GM21619 (cell line): ENCODE measurements around the gene MLLT10.

Experiments used
- ATAC-seq: cut with Tn5 transposase; IDR thresholded peaks from one replicate; pipeline ENCODE4 v1.9.1; 2021; ENCODE audit not compliant: unreplicated experiment

Gene MLLT10

GRCh38 chr10:21727452-21728168, 193.6 kb downstream of the MLLT10 start:
- ATAC-seq = no peak

- ATAC-seq = no peak
Observed at GRCh38 chr10:21728618-21729017, 194.6 kb downstream of the MLLT10 start.

DNA sequence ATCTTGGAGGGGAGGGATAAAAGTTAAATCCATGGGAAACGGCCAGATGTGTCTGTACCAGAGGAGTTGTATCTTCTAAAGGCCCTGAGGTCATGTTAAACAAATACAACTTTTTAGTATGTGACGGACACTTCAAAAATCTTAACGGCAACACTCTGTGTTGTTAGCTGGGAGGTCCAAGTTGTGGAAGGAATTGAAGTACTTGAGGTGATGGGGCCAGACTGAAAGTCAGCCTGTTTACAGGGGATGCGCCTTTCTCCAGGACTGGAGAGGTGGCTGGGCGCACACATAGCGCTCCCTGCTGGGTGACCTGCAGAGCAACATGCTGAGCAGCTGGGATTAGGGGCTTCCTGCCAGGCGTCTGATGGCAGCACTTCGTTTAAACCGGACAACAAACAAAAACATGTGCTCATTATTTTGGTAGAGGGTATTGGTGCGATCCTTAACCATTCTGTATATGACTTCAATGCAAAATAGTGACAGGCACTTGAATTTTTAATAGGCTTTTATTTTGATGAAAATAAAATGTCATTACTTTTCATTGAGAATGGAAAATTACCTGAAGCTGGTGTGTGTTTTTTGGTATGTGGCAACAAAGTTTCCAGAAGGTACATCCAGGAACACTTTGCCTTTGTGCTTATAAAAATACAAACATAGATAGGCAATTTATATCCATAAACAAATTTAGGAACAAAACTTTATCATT, 198.2 kb downstream of the MLLT10 start:
- peak; percentile 91 for ATAC-seq

DNA sequence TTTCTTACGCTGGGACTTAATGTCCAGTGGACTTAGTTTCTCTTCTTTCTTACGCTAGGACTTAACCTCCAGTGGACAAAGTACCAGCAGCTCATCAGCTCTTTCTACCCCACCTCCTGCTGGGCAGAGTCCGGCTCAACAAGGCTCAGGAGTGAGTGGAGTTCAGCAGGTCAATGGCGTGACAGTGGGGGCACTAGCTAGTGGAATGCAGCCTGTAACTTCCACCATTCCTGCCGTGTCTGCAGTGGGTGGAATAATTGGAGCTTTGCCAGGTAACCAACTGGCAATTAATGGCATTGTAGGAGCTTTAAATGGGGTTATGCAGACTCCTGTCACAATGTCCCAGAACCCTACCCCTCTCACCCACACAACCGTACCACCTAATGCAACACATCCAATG, 199.7 kb downstream of the MLLT10 start:
- no peak for ATAC-seq

- no peak for ATAC-seq
Observed at GRCh38 chr10:21737106-21737505, 203.1 kb downstream of the MLLT10 start.

DNA sequence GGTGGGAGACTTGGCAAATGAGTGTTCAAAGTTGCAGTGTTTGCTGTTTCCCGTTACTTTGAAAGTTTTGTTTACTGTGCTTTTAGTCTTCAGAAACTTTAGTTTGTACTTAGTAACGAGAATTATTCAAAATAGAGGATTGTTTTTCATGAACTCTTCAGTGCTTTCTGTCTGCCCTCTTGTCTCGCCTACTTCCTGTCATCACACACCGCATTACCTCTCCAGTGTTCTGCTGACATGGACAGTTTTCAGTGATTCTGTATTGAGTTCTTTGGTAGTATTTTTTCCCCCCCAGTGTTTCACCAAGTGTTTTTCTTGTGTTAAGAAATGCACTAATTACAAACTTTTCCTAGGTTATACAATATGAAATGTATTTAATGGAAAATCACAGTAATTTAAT, 207.0 kb downstream of the MLLT10 start:
- ATAC-seq = no peak

DNA sequence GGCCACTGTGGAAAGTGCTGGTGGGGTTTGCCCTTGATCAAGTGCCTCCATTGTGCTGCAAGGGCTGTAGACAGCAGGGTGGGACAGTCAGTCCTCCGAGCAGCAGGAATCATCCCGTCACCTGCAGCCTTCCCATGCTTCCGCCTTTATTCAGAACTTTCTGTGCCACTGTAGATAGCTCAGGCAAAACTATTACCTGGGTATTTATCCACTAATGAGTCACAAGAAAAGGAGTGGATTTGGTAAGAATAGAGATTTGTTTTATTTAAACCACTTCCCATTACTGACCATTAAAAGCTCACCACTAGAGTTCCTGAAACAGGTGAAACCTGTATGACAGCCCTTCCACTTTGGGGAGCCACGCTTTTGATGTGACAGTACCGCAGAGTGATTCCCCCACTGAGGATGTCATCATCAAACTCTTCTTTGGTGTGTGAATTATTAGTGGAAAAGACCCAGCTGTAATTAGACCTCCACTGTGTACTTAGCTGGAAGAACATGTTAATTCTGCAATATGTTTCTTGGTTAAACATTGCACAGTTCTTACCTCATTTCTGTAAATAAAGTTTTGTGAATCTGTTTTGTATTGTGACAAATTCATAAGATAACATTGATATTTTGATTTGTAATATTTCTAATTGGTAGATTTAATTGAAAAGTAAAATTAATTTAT, 208.8 kb downstream of the MLLT10 start:
- ATAC-seq = no peak

DNA sequence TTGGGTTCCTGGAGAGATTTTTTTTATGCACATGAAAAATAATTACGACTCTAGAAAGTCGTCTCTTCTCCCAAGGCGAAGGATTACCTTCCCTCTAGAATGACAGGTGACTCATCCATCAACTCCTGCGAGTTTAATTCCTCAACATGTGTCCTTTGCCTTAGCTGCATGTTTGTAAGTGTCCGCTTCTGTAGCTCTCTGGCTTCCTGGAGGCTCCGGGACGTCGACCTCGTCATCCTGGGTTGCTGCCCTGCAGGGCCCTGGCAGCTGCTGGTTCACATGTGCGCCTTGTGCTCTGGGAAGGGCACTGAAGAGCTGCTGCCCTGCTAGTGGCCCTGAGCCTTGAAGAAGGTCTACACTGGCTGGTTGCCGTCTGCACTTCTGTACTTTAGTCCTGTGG, 210.2 kb downstream of the MLLT10 start:
- no peak for ATAC-seq

DNA sequence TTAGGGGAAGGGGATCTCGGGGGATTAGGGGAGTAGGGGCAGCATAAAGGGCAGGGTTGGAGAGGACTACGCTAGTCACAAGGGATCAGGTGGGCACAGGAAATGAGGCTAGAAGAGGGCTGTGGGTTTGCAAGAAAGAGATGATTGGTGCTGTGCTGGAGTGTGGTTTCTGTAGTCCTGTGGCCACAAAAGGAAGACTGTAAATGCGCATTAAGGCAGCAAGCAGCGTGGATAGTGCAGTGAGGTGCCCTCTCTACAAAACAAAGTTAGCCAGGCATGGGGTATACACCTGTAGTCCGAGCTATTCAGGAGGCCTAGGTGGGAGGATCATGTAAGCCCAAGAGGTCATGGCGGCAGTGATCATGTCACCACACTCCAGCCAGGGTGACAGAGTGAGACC, 212.1 kb downstream of the MLLT10 start:
- ATAC-seq = no peak

DNA sequence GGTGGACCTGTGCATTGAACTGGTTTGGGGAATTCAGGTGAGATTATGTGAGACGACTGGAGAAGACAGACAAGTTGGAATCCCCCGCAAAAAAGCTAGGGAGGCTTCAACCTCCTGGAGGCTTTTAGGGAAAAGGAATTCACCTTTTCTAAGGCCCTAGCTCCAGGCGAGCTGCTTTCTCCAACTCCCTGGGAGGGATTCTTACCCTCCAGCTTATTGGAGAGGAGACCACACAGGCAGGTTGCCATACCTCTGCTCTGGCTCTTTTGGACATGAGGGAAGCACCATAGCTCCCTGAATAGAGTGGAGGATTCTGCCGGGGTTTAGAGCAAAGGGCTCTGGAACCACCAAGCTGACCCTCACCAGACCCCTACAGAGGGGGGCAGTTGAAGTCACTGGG, 213.8 kb downstream of the MLLT10 start:
- ATAC-seq = no peak

DNA sequence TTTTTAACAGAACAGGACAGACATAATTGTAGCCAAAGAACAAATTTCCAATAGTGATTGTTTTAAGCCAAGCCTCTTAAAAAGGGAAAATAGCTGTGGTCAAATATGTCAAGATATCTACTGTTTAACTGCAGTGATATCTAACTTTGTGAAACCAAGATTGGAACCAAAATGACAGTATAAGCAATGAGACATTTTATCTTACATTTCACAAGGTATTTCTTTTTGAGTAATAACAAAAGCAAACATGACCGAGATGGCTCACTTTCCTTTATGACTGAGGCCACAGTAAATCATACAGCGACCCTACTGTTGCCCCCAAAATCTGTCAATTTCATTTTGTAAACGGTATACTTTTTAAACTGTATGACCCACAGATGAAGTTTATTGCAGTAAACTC, 215.8 kb downstream of the MLLT10 start:
- no peak for ATAC-seq

- ATAC-seq = no peak
Observed at GRCh38 chr10:21750424-21750823, 216.4 kb downstream of the MLLT10 start.

DNA sequence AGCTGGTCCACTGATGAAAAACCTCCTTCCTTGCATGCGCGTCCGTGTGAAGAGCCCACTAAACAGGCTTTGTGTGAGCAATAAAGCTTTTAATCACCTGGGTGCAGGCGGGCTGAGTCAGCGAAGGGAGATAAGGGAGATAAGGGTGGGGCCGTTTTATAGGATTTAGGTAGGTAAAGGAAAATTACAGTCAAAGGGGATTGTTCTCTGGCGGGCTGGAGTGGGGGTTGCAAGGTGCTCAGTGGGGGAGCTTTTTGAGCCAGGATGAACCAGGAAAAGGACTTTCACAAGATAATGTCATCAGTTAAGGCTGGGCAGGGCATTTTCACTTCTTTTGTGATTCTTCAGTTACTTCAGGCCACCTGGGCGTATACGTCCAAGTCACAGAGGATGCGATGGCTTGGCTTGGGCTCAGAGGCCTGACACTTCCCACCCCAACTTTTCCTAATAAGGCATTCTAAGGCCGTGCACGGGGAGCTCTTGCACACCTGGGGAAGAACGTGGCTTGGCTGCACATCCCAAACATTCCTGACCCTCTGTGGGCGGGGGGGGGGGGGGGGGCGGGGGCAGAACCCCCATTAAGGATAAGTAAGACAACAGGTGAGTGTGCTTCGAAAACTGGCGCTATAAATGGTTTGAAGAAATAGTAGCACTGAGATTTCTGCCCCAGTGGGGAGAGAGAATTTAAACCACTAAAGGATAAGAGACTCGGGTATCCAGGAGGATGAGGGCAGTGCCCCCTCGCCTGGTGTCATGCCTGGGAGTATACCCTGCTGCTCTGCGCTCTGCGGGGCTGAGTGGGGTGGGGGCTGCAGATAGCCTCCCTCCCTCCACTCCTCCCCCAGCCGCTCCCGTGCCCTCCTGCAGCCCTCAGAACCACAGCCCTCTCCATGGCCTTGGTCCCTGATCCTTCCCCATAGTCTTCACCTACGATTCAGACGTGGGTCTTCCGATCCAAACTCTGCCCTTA, 217.6 kb downstream of the MLLT10 start:
- no peak for ATAC-seq

GRCh38 chr10:21753497-21754270, 219.7 kb downstream of the MLLT10 start:
- no peak for ATAC-seq

GRCh38 chr10:21754410-21755011, 220.5 kb downstream of the MLLT10 start:
- no peak for ATAC-seq

- ATAC-seq = no peak
Observed at GRCh38 chr10:21756707-21757106, 222.7 kb downstream of the MLLT10 start.

- ATAC-seq = no peak
Observed at GRCh38 chr10:21757185-21757901, 223.3 kb downstream of the MLLT10 start.

DNA sequence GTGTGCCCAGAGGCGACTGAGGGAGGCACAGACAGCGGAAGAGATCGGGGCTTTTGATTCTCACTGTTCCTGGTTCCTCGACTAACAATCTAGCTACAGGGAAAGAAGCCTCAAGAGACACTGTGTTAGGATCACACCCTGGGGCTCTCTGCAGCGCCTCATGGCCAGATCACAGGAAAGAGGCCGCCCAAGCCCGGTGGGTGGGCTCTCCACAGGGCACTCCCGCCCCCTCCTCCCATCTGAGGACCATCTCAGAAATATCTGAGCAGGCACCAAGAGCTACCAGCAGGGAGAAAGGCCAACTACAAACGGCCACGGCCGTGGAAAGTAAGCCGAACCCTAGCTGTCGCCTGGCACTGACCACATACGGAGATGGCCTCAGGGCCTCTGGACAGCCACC, 224.2 kb downstream of the MLLT10 start:
- ATAC-seq = no peak

- no peak for ATAC-seq
Observed at GRCh38 chr10:21758696-21759095, 224.7 kb downstream of the MLLT10 start.
